HG02623 (cell line): ENCODE results near the gene GNA15.

Experiments used
- ATAC-seq: cut with Tn5 transposase; IDR thresholded peaks from one replicate; pipeline ENCODE4 v1.9.1; 2021; ENCODE audit warnings: moderate library complexity; ENCODE audit not compliant: unreplicated experiment

Gene GNA15

GRCh38 chr19:3203805-3204645, 68.2 kb downstream of the GNA15 start:
- no peak for ATAC-seq

GRCh38 chr19:3204646-3205275, 68.9 kb downstream of the GNA15 start:
- ATAC-seq, result no peak

GRCh38 chr19:3206216-3206953, 70.6 kb downstream of the GNA15 start:
- no peak for ATAC-seq

- ATAC-seq, result no peak
Observed at GRCh38 chr19:3207461-3208242, 71.8 kb downstream of the GNA15 start.

- ATAC-seq, result no peak
Observed at GRCh38 chr19:3208317-3209207, 72.7 kb downstream of the GNA15 start.

GRCh38 chr19:3210347-3211017, 74.6 kb downstream of the GNA15 start:
- no peak for ATAC-seq

- ATAC-seq, result no peak
Observed at GRCh38 chr19:3211191-3211590, 75.4 kb downstream of the GNA15 start.

GRCh38 chr19:3213159-3213558, 77.3 kb downstream of the GNA15 start:
- no peak for ATAC-seq
